ENCODE measurements around the gene MSANTD7.

- TF ChIP-seq CTCF (IDR thresholded peaks at IDR 0.05; ENCODE audit: low read length) (no peak), EZH2 (IDR thresholded peaks at IDR 0.05; ENCODE audit: borderline replicate concordance, low read length) (no peak)
These were observed 16.3 kb upstream of the MSANTD7 start for GRCh38 chr10:14821635-14822375.
